Lower leg skin (tissue), 4 donors: ENCODE results near the gene HBG2. TPM values are rescaled to one million over a fixed set of nuclear protein-coding genes. Genes with fewer than 3 reads are reported as not detected.
"Not testable (repeated sequence)": the region's sequence is repeated elsewhere in the genome, so short reads cannot be mapped to it uniquely, and the experiment has no call there.

Source experiments
- DNase-seq, 2 donors: peaks; one replicate each; pipeline ENCODE4 v3.0.0-alpha.2; 2019; ENCODE audit warnings: low spot score in 2 of 2
- H3K4me3 ChIP-seq: fragments of 200-600 bp; sonication (generic); 2 replicates; pipeline ENCODE4 v1.5.1; 2017; ENCODE audit warnings: mild to moderate bottlenecking, low read depth; ENCODE audit not compliant: poor library complexity, severe bottlenecking
- POLR2A ChIP-seq, 2 donors: fragments of 450-650 bp; IDR thresholded peaks; one replicate each; pipeline ENCODE4 v1.6.1; 2016 to 2017; ENCODE audit warnings: antibody characterized with exemption in 2 of 2, mild to moderate bottlenecking in 1 of 2, moderate library complexity in 1 of 2
- WGBS, 2 donors: methylation state at CpG; one replicate each; pipeline ENCODE4 v1.1.5; 2018; 5-methylcytosine and 5-hydroxymethylcytosine counted together
- intact Hi-C: fragments of 100-400 bp; cut with DNase I; formaldehyde crosslinking; loops from one replicate; pipeline ENCODE4 v1.15.0; 2023; ENCODE audit warnings: low total_unique reads
- total RNA-seq, 4 donors: library from RNA; depleted of rRNA; stranded (reverse); fragments of >200 nt; gene quantifications; one replicate each; pipeline ENCODE4 v1.1.0, GENCODE V29; 2016
- TF ChIP-seq, protein P1 (sequence below), 3 donors: fragments of 450-650 bp; IDR thresholded peaks; one replicate each; pipeline ENCODE4 v1.5.1; 2016; ENCODE audit warnings: antibody characterized with exemption in 3 of 3, mild to moderate bottlenecking in 3 of 3, moderate library complexity in 2 of 3

HBG2 gene
- total RNA-seq, 4 donors from 2014 or later = not detected

DNA sequence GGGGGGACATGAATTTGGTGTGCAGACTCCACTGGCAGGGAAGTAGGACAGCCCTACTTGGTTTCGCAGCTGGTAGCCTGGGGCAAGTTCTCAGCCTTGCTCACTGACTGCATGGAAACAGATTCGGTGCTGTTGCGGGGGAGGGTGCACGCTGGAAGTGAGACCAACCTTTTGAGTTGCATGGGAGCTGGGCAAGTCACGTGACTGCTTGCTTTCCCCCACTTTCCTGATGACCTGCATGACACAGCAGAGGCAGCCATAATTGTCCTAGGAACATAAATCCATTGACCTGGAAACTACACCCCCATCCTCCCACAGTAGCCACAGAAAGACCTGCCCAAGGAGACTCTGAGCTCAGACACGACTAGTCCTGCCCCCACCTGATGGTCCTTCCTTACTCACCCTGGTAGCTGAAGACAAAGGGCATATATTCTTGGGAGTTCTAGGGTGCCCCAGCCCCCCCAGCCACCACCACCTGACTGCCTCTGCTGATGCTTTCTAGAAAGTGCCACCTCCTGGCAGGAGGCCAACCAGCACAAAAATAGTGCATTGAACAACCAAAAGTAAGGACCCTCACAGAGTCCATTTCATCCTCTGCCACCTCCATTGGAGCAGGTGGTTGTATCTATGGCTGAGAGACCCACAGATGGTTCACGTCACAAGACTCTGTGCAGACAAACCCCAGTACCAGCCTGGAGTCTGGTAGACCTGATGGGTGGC lies 4.1 kb upstream of the HBG2 start:
- intact Hi-C loops = no loop called here
- DNase-seq = no peak
- WGBS, 2 donors = 50 to 70% methylated on average over 7 of the region's 7 CpGs
- TF ChIP-seq POLR2A (IDR thresholded peaks at IDR 0.05) = no peak
- TF ChIP-seq, protein P1, sequence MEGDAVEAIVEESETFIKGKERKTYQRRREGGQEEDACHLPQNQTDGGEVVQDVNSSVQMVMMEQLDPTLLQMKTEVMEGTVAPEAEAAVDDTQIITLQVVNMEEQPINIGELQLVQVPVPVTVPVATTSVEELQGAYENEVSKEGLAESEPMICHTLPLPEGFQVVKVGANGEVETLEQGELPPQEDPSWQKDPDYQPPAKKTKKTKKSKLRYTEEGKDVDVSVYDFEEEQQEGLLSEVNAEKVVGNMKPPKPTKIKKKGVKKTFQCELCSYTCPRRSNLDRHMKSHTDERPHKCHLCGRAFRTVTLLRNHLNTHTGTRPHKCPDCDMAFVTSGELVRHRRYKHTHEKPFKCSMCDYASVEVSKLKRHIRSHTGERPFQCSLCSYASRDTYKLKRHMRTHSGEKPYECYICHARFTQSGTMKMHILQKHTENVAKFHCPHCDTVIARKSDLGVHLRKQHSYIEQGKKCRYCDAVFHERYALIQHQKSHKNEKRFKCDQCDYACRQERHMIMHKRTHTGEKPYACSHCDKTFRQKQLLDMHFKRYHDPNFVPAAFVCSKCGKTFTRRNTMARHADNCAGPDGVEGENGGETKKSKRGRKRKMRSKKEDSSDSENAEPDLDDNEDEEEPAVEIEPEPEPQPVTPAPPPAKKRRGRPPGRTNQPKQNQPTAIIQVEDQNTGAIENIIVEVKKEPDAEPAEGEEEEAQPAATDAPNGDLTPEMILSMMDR (IDR thresholded peaks at IDR 0.05) = no peak
- H3K4me3 ChIP-seq = no peak overlapping the region

DNA sequence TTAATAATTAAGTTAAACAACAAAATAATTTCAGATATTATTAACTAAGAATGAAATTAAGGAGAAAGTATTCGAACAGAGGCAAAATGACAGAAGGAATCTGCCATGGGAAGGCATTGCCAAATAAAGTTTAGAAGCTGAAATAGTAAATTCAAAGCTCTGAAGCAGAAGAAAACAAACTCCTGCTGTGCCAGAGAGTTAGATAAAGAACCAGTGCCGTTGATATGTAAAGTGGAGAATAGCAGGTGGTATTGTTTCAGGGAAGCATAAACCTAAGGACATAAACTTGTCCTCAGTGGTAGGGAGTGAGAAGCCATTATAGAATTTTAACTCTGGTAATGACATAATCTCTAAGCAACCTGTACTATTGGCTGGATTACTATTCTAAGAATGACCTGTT lies 2.7 kb upstream of the HBG2 start:
- 38 to 42% methylated on average over 2 of the region's 2 CpGs for WGBS, 2 donors
- TF ChIP-seq, protein P1 (IDR thresholded peaks at IDR 0.05) = no peak
- TF ChIP-seq POLR2A (IDR thresholded peaks at IDR 0.05) = no peak
- DNase-seq = no peak
- intact Hi-C loops = no loop called here
- H3K4me3 ChIP-seq = no peak overlapping the region

DNA sequence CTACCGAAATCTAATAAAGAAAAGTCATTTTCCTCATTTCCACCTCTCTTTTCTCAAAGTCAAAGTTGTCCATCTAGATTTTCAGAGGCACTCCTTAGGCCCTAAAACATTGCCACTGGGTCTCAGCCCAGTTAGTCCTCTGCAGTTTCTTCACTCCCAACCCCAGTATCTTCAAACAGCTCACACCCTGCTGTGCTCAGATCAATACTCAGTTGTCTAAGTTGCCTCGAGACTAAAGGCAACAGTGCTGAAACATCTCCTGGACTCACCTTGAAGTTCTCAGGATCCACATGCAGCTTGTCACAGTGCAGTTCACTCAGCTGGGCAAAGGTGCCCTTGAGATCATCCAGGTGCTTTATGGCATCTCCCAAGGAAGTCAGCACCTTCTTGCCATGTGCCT lies 558 bp downstream of the HBG2 start:
- intact Hi-C loops, H3K4me3 ChIP-seq, DNase-seq: not testable (repeated sequence)
- 76 to 86% methylated on average over 2 of the region's 2 CpGs for WGBS, 2 donors

DNA sequence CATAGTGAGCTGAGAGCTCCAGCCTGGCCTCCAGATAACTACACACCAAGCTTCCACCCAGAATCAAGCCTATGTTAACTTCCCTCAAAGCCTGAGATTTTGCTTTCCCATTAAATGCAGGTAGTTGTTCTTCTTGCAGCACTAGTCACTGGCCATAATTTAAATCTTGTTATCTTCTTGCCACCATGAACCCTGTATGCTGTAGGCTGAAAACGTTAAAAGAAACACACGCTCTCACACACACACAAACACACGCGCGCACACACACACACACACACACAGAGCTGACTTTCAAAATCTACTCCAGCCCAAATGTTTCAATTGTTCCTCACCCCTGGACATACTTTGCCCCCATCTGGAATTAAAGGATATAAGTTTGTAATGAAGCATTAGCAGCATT lies 1.1 kb downstream of the HBG2 start:
- H3K4me3 ChIP-seq, DNase-seq, intact Hi-C loops: not testable (repeated sequence)
- WGBS, 2 donors = 53 to 83% methylated on average over 5 of the region's 5 CpGs

DNA sequence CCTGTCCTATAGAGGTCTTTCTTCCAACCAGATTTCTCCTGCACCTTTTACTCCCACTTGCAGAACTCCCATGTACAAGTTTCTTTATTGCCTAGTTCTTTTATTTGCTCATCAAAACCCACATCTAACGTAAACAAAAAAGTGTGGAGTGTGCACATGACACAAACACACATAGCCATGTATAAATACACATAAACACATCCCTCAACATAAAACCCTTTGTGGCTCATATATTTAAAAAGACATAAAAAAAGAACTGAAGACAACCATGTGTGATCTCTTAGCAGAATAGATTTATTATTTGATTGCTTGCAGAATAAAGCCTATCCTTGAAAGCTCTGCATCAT lies 1.7 kb downstream of the HBG2 start:
- H3K4me3 ChIP-seq = no peak overlapping the region
- no peak for DNase-seq
- intact Hi-C loops = no loop called here
- WGBS, 2 donors = 52 to 59% methylated on average over 1 of the region's 1 CpG
- TF ChIP-seq, protein P1 (IDR thresholded peaks at IDR 0.05) = no peak
- no peak for TF ChIP-seq POLR2A (IDR thresholded peaks at IDR 0.05)

DNA sequence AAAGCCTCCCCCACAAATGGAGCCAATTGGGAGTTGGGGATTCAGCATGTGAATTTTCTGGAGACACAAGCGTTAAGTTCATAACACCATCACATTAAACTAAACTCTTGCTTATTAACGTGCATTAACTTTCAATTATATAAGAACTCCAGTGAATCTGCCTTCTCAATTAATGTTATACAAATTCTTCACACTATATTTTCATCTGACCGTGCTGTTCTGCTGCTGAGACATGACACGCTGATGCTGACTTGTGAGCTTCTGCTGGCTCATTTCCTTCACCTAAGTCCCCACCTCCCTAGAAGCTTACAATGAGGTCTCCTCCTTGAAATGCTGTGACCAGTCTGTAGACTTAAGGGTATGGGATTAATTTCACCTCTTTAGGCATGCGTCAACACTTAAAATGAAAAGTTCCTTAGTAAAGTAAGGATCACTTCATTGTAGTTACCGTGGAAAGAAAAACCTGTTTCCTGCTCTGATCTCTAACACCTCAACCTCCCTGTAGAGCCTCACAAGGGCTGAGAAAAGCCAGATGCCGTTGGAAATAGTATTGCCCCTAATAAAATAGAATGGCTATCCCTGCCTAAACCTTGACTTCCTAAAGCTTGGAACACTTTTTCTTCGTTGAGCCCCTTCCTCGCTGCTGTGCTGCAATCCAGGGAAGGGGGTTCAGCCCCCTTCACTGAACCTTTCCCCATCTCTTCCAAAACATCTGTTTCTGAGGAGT lies 2.2 kb downstream of the HBG2 start:
- intact Hi-C loops = no loop called here
- 54 to 59% methylated on average over 9 of the region's 9 CpGs for WGBS, 2 donors
- H3K4me3 ChIP-seq = no peak overlapping the region
- DNase-seq = no peak
- TF ChIP-seq POLR2A (IDR thresholded peaks at IDR 0.05) = no peak
- TF ChIP-seq, protein P1 (IDR thresholded peaks at IDR 0.05) = no peak

DNA sequence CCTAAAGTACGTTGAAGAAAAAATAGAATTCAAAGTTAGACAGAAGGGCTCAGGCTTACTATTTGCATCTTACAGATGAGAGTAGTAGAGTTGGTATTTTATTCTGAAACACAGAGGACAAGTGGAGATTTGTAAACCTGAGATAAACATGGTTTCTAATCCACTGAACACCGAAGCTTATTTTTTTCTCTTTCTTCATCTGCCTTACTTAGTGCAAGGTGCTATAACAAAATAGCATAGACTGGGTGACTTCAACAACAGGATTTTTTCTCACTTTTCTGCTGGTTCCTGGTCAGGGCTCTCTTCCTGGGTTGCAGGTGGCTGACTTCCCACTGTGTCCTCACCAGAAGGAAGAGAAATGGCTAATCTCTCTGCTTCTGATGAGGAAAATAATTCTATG lies 2.8 kb downstream of the HBG2 start:
- DNase-seq = no peak
- H3K4me3 ChIP-seq = no peak overlapping the region
- 36 to 71% methylated on average over 2 of the region's 2 CpGs for WGBS, 2 donors
- intact Hi-C loops = no loop called here
- TF ChIP-seq, protein P1 (IDR thresholded peaks at IDR 0.05) = no peak
- TF ChIP-seq POLR2A (IDR thresholded peaks at IDR 0.05) = no peak
